Measurements from ENCODE around the gene GNG8. TPM values are rescaled to one million over a fixed set of nuclear protein-coding genes. Genes with fewer than 3 reads are reported as not detected.

Gene GNG8
- total RNA-seq, 4 donors from 2014 or later, result not detected

DNA sequence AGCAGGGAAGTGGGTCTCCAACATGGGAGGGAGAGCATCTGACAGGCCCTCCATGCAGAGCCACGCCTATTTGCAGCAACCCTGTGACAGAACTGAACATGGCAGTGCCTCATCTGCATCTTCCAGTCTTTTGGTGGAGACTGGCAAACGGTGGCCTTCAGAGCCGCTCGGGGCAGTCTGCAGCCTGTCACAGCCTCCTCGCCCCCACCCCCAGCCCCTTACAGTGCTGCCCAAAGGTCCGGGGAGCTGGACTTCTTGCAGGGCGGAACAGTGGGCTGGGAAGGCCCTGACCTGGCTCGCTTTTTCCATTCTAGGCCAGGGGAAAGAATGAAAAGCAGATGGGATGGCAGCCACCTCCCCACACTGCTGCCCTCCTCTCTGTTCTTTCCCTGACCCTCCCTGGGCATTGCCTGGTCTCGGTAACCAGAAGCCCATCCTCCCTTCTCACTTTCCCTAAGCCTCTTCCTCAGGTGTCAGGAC, 32.2 kb downstream of the GNG8 start:
- Histone ChIP-seq H3K27me3 (no peaks in the 10 kb centered on the region), H3K4me3 (no peak overlapping the region), H3K4me1 (peaks cover 35 to 42% of the 10 kb centered on the region in 2 donors), H3K9me3 (no peaks in the 10 kb centered on the region), H3K36me3 (peaks cover 0 to 33% of the 10 kb centered on the region in 2 donors), H3K27ac (peak overlapping the region; percentile 86 to 98 (median 96))
- in situ Hi-C loops (cut with MboI; ENCODE audit: low sequenced_read_pairs in 4 of 4), result no loop called here
- TF ChIP-seq, protein P1, sequence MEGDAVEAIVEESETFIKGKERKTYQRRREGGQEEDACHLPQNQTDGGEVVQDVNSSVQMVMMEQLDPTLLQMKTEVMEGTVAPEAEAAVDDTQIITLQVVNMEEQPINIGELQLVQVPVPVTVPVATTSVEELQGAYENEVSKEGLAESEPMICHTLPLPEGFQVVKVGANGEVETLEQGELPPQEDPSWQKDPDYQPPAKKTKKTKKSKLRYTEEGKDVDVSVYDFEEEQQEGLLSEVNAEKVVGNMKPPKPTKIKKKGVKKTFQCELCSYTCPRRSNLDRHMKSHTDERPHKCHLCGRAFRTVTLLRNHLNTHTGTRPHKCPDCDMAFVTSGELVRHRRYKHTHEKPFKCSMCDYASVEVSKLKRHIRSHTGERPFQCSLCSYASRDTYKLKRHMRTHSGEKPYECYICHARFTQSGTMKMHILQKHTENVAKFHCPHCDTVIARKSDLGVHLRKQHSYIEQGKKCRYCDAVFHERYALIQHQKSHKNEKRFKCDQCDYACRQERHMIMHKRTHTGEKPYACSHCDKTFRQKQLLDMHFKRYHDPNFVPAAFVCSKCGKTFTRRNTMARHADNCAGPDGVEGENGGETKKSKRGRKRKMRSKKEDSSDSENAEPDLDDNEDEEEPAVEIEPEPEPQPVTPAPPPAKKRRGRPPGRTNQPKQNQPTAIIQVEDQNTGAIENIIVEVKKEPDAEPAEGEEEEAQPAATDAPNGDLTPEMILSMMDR (IDR thresholded peaks at IDR 0.05 in 4 of 5, conservative IDR thresholded peaks at IDR 0.05 in 1 of 5), result no peak
- TF ChIP-seq POLR2A (IDR thresholded peaks at IDR 0.05), result no peak
- intact Hi-C loops (cut with DNase I; ENCODE audit: low total_unique reads), result loop anchor here (5.0 kb wide), 1 partner anchor 914 kb away; the partner anchor contains the start of gene NAPA
- no peak for ATAC-seq
- DNase-seq, result no peak

DNA sequence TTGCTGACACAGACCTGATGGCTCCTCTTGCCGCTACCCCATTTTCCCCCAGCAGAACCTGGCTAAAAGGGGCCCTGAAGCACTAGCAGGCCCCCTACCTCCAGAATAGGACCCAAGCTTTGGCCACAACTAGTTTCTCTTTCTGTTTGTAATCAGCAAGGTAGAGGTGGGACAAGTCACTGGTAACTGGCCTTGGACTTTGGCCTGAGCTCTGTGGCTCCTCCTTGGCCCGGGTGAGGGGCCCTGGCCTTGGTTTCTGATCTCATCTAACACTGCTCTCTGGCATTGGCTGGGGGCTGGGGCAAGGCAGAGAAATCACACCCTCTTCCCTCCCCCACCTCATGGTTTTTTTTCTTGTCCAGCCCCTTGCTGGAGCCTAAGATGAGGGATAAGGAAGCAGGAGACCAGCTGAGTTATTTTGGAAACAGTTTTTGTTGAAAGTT, 32.8 kb downstream of the GNG8 start:
- Histone ChIP-seq H3K27me3 (no peaks in the 10 kb centered on the region), H3K4me1 (peaks cover 35 to 42% of the 10 kb centered on the region in 2 donors), H3K4me3 (peak overlapping the region; percentile 90 to 99 (median 94)), H3K27ac (peak overlapping the region; percentile 86 to 98 (median 96)), H3K9me3 (no peaks in the 10 kb centered on the region), H3K36me3 (peaks cover 0 to 28% of the 10 kb centered on the region in 2 donors)
- TF ChIP-seq, protein P1 (IDR thresholded peaks at IDR 0.05 in 4 of 5, conservative IDR thresholded peaks at IDR 0.05 in 1 of 5), result no peak
- intact Hi-C loops (cut with DNase I; ENCODE audit: low total_unique reads) (loop anchor here (5.0 kb wide), 1 partner anchor 914 kb away; the partner anchor contains the start of gene NAPA), in situ Hi-C loops (cut with MboI; ENCODE audit: low sequenced_read_pairs in 4 of 4) (no loop called here)
- DNase-seq (no peak), ATAC-seq (no peak)

DNA sequence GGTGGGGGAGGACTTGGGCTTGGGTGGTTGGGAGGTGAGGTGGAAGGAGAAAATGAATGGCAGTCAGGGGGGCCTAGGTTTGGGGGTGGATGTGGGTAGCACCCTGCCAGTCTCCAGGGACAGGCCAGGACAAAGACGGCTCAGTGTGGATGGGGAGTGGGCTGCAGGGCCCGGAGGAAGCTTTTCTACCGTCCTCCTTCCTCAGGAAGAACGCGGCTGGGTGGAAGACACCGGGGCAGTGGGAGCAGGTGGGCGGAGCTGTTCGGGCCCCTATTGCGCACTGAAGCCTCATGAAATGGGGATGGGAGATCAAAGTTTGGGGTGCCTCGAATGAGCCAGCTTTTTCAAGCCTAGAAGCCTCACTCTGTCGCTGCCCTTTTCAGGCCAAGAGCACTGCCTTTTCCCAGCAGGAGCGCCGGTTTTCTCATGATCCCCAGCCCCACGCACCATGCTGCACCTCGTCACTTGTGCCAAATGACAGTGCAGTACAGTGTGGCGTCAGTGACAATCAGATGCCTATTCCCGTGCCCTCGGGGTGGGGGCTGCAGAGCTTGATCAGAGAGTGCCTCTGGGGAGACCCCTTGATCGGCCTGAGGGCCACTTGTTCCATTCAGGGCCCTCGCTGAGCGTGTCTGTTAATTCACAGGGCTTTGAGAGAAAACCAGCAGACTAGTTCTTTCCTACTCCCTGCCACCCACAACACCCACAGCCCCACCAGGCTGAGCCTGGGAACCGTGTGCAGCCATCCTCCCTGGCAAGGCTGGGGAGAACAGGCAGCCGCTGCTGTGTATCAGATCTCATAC, 33.4 kb downstream of the GNG8 start:
- peaks cover 35 to 42% of the 10 kb centered on the region in 2 donors for H3K4me1 ChIP-seq
- intact Hi-C loops (cut with DNase I; ENCODE audit: low total_unique reads), result loop anchor here (5.0 kb wide), 1 partner anchor 915 kb away; the partner anchor contains the start of gene NAPA

DNA sequence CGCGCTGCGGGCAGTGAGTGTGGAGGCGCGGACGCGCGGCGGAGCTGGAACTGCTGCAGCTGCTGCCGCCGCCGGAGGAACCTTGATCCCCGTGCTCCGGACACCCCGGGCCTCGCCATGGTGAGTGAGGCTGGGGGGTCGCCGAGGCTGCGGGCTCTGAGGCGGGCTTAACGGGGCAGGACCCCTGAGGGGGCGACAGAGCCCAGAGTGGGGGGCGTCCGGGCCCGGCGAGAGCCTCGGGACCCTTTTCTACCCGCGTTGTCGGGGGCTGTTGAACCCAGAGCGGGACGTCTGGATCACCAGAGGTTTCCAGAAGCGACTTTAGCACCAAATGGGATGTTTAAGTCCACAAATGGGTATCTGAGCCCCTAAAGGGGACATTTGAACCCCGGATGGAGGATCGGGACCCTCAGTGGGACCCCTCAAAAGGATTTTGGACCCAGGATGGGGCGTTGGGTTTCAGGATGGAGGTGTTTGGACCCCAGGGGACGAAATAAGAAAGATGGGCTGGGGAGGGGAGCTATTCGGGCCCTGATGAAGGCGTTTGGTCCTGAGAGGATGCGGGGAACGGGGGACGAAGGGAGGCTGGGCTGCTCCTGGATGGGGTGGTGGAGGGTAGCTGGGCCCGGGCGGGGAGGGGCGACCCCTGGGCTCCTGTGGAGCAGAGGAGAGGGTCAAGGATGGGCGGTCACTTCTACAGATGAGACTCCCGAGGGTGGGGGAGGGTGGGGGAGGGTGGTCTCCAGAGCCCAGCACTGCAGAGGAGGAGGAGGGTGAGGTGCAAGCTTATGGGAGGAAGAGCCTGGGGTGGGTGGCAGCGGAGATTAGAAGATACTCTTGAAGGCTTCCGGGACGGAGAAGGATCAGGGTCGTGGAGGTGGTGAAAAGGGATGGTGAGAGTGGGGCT, 34.4 kb downstream of the GNG8 start, which contains the start of gene CALM3:
CALM3 (plus strand) TSS at position 13 of the 907 bp plus-strand sequence; CDS start at position 118, 105 bp downstream.
- Histone ChIP-seq H3K4me3 (peak within 1 kb of the TSS; percentile 90 to 99 (median 94)), H3K4me1 (peaks cover 35 to 42% of the 10 kb centered on the region in 2 donors), H3K27ac (peak within 1 kb of the TSS; percentile 86 to 98 (median 96)), H3K27me3 (no peaks in the 10 kb centered on the region), H3K9me3 (no peaks in the 10 kb centered on the region), H3K36me3 (peaks cover 0 to 11% of the 10 kb centered on the region in 2 donors)
- DNase-seq, result no peak
- intact Hi-C loops (cut with DNase I; ENCODE audit: low total_unique reads) (loop anchor here (1.0 to 5.0 kb wide), 2 partner anchors 60 to 916 kb away; partner anchors contain the start of genes DACT3 and NAPA), in situ Hi-C loops (cut with MboI; ENCODE audit: low sequenced_read_pairs in 4 of 4) (no loop called here)
- ATAC-seq, result no peak
- TF ChIP-seq, protein P1 (IDR thresholded peaks at IDR 0.05 in 4 of 5, conservative IDR thresholded peaks at IDR 0.05 in 1 of 5), result no peak
- peak; percentile 83 to 87 for TF ChIP-seq POLR2A (IDR thresholded peaks at IDR 0.05)

More for the DNA sequence above, 33.4 kb downstream of the GNG8 start:
- DNase-seq, result no peak
- peak overlapping the region; percentile 86 to 98 (median 96) for H3K27ac ChIP-seq
- H3K9me3 ChIP-seq, result no peaks in the 10 kb centered on the region
- peaks cover 0 to 21% of the 10 kb centered on the region in 2 donors for H3K36me3 ChIP-seq
- in situ Hi-C loops (cut with MboI; ENCODE audit: low sequenced_read_pairs in 4 of 4), result no loop called here
- peak overlapping the region; percentile 90 to 99 (median 94) for H3K4me3 ChIP-seq
- H3K27me3 ChIP-seq, result no peaks in the 10 kb centered on the region
- TF ChIP-seq, protein P1 (IDR thresholded peaks at IDR 0.05 in 4 of 5, conservative IDR thresholded peaks at IDR 0.05 in 1 of 5), result no peak
- TF ChIP-seq POLR2A (IDR thresholded peaks at IDR 0.05), result peak in 1 of 2 donors; percentile 28
- ATAC-seq, result no peak

Data from gastrocnemius medialis (tissue), 4 donors.